HFF-Myc (cell line): ENCODE measurements around the gene ADD3.

Source experiments
- DNase-seq: peaks from one replicate; pipeline ENCODE4 v3.0.0-alpha.2; 2011; ENCODE audit warnings: low read depth; ENCODE audit errors: extremely low read depth
- H3K4me3 ChIP-seq: replicated peaks from 2 replicates; pipeline ENCODE4 v1.5.1; 2011; ENCODE audit warnings: low read depth, mild to moderate bottlenecking, control low read depth, low read length
- CTCF ChIP-seq: IDR thresholded peaks from 2 replicates; pipeline ENCODE4 v1.5.1; 2012; ENCODE audit warnings: mild to moderate bottlenecking, low read depth, low read length, control low read depth; ENCODE audit errors: missing control alignments

Gene ADD3

GRCh38 chr10:110022716-110023504, 15.1 kb downstream of the ADD3 start:
- TF ChIP-seq CTCF, result no peak
- H3K4me3 ChIP-seq, result no peak overlapping the region
- DNase-seq, result no peak

GRCh38 chr10:110023785-110024465, 16.1 kb downstream of the ADD3 start:
- no peak overlapping the region for H3K4me3 ChIP-seq
- no peak for TF ChIP-seq CTCF

GRCh38 chr10:110029450-110029849, 21.7 kb downstream of the ADD3 start:
- H3K4me3 ChIP-seq, result no peak overlapping the region
- no peak for DNase-seq
- TF ChIP-seq CTCF, result no peak

More at GRCh38 chr10:110023785-110024465, 16.1 kb downstream of the ADD3 start:
- DNase-seq, result no peak

- DNase-seq, result no peak
- no peak for TF ChIP-seq CTCF
- H3K4me3 ChIP-seq, result no peak overlapping the region
These were observed 25.3 kb downstream of the ADD3 start for GRCh38 chr10:110032801-110033700.

GRCh38 chr10:110033701-110034235, 26.0 kb downstream of the ADD3 start:
- no peak for DNase-seq
- no peak overlapping the region for H3K4me3 ChIP-seq
- no peak for TF ChIP-seq CTCF

- no peak for TF ChIP-seq CTCF
- H3K4me3 ChIP-seq, result no peak overlapping the region
- no peak for DNase-seq
These were observed 26.8 kb downstream of the ADD3 start for GRCh38 chr10:110034596-110034995.
